HG03039 (cell line): Measurements from ENCODE around the gene UGT2B17.

ENCODE experiments used
- ATAC-seq: cut with Tn5 transposase; IDR thresholded peaks from one replicate; pipeline ENCODE4 v1.9.1; 2021; ENCODE audit warnings: mild to moderate bottlenecking, moderate library complexity; ENCODE audit not compliant: unreplicated experiment

The UGT2B17 gene

DNA sequence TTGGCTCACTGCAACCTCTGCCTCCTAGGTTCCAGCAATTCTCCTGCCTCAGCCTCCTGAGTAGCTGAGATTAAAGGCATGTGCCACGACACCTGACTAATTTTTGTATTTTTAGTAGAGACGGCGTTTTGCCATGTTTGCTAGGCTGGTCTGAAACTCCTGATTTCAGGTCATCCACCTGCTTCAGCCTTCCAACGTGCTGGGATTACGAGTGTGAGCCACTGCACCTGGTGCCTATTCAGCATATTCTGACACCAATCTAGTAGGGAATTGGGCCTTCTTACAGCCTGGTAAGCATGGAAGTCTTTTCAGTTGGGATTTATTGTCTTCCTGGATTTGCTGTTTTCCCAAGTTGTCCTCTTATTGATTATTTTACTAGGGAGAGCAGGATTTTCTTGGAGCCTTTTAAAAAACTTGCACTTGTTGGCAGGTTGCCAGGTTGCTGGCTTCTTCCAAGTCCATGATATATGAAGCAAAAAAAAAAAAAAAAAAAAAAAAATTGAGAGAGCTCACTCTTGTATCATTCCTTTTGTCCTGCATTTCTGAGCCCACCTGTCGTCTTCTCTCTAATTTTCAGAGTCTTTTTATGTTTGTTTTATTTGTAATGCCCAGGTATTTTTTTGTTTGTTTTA is 85.2 kb downstream of the UGT2B17 start:
- no peak for ATAC-seq

DNA sequence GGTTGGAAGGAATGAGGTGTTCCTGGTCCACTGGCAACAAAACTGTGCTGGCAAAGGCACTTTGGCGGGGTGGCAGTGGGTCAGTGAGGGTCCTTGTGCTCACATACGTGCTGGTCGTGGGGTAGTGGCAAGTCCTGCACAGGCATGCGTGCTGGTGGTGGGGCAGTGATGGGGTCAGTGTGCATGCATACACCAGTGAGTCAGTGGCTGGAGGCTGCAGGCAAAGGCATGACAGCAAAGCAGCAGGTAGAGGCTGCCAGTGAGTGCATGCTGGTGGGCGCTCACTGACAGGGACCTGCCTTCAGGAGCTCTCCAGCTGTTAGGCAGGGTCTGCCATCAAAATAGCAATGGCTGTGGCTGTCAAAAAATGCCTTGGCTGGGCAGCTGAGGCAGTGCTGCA is 86.8 kb downstream of the UGT2B17 start:
- ATAC-seq: no peak
